COR-L47 (cell line): ENCODE results near the gene AKAP10.
"Not testable (repeated sequence)": the region's sequence is repeated elsewhere in the genome, so short reads cannot be mapped to it uniquely, and the experiment has no call there.

ENCODE experiments used
- DNase-seq: peaks from one replicate; lab custom pipeline; 2025; lab: John Stamatoyannopoulos, UW

Gene AKAP10, protein sequence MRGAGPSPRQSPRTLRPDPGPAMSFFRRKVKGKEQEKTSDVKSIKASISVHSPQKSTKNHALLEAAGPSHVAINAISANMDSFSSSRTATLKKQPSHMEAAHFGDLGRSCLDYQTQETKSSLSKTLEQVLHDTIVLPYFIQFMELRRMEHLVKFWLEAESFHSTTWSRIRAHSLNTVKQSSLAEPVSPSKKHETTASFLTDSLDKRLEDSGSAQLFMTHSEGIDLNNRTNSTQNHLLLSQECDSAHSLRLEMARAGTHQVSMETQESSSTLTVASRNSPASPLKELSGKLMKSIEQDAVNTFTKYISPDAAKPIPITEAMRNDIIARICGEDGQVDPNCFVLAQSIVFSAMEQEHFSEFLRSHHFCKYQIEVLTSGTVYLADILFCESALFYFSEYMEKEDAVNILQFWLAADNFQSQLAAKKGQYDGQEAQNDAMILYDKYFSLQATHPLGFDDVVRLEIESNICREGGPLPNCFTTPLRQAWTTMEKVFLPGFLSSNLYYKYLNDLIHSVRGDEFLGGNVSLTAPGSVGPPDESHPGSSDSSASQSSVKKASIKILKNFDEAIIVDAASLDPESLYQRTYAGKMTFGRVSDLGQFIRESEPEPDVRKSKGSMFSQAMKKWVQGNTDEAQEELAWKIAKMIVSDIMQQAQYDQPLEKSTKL

GRCh38 chr17:19977293-19978208 lies at the start of gene AKAP10:
AKAP10 (minus strand) TSS chr17:19977828; CDS start chr17:19977679, 149 bp downstream.
- DNase-seq = peak; percentile 62

DNA sequence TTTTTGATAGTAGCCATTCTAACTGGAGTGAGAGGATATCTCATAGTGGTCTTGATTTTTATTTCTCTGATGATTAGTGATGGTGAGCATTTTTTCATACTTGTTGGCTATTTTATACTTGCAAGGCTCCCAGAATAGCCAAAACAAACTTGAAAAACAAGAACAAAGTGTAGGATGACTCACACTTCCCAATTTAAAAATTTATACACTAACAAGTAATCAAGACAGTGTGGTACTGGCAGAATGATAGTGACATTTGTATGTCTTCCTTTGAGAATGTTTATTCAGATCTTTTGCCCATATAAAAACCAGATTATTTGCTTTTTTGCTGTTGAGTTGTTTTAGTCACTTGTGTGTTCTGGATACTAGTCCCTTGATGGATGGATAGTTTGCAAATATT lies 49.3 kb upstream of the AKAP10 start:
- no peak for DNase-seq

DNA sequence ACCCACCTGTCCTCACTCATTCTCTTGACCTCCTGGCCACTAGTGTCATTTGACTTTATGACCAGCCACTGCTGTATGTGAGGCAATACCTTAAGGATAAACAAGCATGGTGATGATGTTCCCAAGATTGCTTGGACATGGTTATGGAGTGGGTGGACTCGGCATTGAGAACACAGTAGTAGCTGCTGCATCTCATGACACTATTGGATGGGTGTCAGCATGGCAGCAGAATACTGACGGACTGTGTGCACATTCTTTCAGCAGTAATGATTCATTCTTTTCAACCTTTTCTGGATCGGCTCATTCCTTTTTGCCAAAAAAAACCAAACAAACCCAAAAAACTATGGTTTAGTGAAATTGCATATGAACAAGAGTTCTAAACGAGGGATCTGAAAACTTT lies 45.1 kb upstream of the AKAP10 start:
- no peak for DNase-seq

DNA sequence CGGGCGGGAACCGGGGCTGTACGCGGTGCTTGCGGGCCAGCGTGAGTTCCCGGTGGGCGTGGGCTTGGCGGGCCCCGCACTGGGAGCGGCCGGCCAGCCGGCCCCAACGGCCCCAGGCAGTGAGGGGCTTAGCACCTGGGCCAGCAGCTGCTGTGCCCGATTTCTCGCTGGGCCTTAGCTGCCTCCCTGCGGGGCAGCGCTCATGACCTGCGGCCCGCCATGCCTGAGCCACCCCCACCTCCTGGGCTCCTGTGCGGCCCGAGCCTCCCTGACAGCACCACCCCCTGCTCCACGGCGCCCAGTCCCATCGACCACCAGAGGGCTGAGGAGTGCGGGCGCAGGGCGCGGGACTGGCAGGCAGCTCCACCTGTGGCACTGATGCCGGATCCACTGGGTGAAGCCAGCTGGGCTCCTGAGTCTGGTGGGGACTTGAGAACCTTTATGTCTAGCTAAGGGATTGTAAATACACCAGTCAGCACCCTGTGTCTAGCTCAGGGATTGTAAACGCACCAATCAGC lies 38.9 kb upstream of the AKAP10 start:
- not testable (repeated sequence) for DNase-seq

DNA sequence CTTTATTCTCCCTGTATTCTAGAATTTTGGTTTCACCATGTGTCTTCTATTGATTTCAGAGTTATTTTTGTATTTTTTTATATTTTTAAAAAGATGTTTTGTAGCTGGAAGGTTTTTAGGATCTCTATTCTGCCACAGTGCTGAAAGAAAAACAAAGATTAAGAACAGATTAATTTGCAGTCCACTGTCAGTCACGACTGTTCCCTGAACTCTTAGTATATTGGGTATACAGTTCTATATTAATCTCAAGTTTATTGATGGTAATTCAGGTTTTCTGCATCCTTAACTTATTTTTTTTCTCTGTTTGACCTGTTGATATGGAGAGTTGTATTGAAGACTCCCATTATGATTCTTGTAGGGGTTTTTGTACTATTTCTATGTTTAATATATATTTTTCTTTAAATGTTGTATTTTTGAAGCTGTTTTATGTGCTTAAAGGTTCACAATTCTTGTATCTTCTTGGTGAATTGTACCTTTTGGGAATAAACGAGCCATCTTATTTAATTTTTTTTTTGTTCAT lies 34.4 kb upstream of the AKAP10 start:
- DNase-seq = no peak

GRCh38 chr17:20010936-20011335 lies 33.3 kb upstream of the AKAP10 start:
- DNase-seq = no peak

GRCh38 chr17:20010099-20010863 lies 32.7 kb upstream of the AKAP10 start:
- DNase-seq = peak; percentile 2

GRCh38 chr17:20009302-20010098 lies 31.9 kb upstream of the AKAP10 start, which contains the start of gene SPECC1:
SPECC1 (plus strand) TSS chr17:20009359; CDS start chr17:20096652, 87,293 bp downstream.
- DNase-seq = peak; percentile 54

DNA sequence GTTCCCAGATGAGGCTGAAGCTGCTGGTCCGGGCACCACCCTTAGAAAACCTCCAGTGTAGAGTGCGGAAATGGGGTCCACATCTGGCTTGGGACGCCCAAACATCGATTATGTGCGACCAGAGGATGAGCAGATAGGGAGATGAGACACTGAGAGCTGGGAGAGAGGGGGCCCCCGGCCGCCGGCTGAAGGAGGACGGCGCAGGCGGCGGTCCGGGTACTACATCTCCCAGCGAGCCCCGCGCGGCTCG lies 31.3 kb upstream of the AKAP10 start:
- DNase-seq = no peak

GRCh38 chr17:20008242-20009051 lies 30.8 kb upstream of the AKAP10 start:
- DNase-seq = no peak

- DNase-seq = no peak
Measured at GRCh38 chr17:19996502-19996901, 18.9 kb upstream of the AKAP10 start.

- DNase-seq = no peak
Measured at GRCh38 chr17:19996086-19996485, 18.5 kb upstream of the AKAP10 start.

- peak; percentile 81 for DNase-seq
Measured at GRCh38 chr17:19992803-19993713, 15.4 kb upstream of the AKAP10 start.

DNA sequence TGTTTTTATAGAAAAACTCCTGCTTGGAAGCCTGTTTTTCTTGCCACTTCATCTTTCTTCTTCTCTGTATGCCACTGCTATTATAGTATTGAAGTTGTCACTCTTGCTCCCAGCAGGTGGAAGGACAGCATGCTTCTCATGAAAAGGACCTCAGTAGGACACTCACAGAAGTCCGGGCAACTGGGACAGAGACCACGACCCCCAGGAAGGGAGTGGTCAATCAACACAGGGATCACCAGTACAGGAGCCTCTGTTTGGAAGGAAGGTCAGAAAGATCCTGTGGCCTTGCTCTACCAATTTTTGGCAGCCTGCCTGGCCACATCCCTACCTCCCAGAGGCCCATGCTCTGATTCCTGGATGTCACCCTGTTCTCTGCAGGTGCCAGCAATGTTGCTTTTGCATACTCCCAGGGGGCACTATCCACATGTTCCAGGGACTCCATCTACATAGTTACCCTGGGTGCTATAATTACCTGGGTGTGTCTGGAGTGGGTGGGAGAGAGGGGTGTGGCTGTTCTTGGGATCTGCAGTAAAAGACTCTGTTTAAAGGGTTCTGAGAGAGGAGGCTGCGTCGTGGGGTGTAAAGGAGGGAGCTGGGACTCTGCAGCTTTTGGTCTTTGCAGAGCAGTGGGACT lies 13.7 kb upstream of the AKAP10 start:
- peak; percentile 81 for DNase-seq

DNA sequence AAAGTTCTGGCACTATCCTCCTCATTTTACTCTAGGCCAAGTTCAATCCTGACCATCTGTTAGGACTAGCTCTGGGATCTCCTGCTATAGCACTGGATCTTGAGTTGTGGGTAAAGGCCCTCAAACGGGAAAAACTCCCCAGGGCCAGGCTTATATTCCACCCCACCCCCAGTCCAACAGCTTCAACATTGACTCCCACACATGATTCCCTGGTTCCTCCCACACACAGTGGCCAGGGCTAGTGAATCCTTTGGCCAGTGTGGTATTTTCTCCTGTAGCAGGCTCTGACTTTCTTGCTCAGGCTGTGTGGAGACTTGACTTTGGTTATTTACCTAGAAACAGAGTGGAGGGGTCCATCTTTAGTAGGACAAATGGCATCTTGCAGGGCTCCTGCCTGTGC lies 10.3 kb upstream of the AKAP10 start:
- no peak for DNase-seq

DNA sequence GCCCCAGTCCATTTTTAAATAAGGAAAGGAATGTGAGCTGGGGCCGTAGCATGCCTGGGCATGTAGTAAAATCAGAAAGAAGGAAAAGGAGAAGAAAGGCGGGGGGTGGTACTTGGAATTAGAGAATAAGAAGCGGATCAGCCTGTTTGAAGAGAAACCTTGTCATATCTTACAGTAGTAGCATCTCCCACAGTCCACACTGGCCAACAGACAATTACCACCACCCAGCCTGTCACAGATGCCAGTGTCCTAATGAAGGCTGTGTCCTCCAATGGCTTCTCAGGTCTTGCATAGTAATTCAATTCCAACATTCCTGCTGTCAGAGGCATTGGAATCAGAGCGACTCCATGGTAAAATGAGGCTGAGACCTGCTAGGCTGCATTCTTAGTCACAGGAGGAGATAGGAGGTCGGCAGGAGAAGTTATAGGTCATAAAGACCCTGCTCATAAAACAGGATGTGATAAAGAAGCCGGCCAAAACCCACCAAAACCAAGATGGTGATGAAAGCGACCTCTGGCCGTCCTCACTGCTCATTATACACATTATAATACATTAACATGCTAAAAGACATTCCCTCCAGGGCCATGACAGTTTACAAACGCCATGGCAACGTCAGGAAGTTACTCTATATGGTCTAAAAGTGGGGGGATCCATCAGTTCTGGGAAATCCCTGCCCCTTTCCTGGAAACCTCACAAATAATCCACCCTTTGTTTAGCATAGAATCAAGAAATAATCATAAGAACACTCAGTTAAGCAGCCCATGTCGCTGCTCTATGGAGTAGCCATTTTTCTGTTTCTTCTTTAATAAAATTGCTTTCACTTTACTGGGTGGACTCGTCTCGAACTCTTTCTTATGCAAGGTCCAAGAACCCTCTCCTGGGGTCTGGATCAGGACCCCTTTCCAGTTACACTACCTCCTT lies 9.6 kb upstream of the AKAP10 start:
- no peak for DNase-seq
